ENCODE measurements around the gene TOMM7. TPM values are rescaled to one million over a fixed set of nuclear protein-coding genes. Genes with fewer than 3 reads are reported as not detected.

Gene TOMM7
- total and polyA plus RNA-seq, 10 of the 15 experiments (the other 5 are each of a cell fraction or from before 2014, with no cell fraction given) = 151 to 1,497 (median 322) TPM

DNA sequence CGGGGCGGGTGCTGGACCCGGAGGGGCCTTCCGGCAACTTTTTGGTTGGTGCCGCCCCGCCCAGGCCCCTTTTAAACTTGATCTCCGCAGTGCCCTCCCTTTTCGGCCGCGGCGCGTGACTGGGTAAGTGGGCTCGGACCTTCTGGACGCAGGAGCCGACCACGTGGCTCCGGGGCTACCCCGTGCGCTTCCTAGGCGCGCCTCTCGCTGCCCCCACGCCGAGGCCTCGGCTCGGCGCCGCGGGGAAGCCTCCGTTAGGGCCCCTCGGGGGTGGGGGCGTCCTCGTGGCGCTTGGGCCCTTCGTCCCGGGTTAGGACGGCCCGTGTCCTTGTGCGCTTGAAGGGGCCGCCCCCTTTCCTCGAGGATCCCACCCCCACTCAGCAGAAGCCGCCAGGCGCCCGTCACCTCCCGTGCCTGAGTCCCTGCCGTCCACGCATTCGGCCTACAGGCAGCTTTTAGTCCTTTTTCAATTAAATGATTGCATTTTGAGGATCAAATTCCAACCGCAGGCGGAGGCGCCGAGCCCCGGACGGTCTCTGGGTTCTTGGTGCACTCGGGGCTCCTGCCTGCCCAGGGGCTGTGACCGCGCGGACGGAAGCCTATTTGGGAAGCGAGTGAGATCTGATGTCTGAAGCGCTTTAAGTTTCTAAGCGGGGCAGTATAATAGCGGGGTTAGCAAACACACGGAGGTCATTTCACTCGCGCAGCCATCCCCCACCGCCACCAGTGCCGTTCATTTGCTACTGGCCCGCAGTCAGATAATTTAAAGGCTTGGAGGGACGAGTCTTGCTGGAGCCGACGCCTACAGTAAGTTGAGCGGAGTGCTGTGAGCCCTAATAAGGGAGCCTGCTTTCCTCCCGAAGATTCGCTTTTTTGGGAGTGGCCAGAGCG lies 31.8 kb upstream of the TOMM7 start (continued):
- TF ChIP-seq MEF2B (IDR thresholded peaks at IDR 0.05; ENCODE audit: partially characterized antibody, poor library complexity, severe bottlenecking) (peak; percentile 36), SUZ12 (IDR thresholded peaks at IDR 0.05; ENCODE audit: unreplicated experiment) (no peak), STAT1 (conservative IDR thresholded peaks at IDR 0.05) (peak; percentile 68; the same call in 1 of the 2 replicates), MAX (IDR thresholded peaks at IDR 0.05; ENCODE audit: low read depth, low read length) (peak; percentile 86; the same call in 1 of the 2 replicates), EED (IDR thresholded peaks at IDR 0.05; ENCODE audit: low read depth) (peak; percentile 36), BCL3 (IDR thresholded peaks at IDR 0.05; ENCODE audit: borderline replicate concordance, insufficient read depth, low read depth, low read length, poor library complexity, severe bottlenecking) (peak; percentile 58), POLR2AphosphoS5 (IDR thresholded peaks at IDR 0.05; ENCODE audit: low read length) (peak; percentile 75), RB1 (IDR thresholded peaks at IDR 0.05; ENCODE audit: borderline replicate concordance) (peak; percentile 77; the same call in 1 of the 2 replicates), SUPT20H (IDR thresholded peaks at IDR 0.05; ENCODE audit: borderline replicate concordance, control insufficient read depth, low read depth, low read length) (no peak), TCF12 (IDR thresholded peaks at IDR 0.05; ENCODE audit: low read depth, low read length) (peak; percentile 39; the same call in 1 of the 2 replicates), DPF2 (IDR thresholded peaks at IDR 0.05) (peak; percentile 81; the same call in 1 of the 2 replicates), YY1 (IDR thresholded peaks at IDR 0.05; ENCODE audit: low read depth, low read length) (peak; percentile 15; the same call in 1 of the 2 replicates), ZNF24 (IDR thresholded peaks at IDR 0.05) (no peak), HDAC2 (IDR thresholded peaks at IDR 0.05) (no peak), MXI1 (IDR thresholded peaks at IDR 0.05; ENCODE audit: low read depth, low read length) (peak; percentile 85), PML (IDR thresholded peaks at IDR 0.05; ENCODE audit: low read length) (peak; percentile 87), BCL11A (IDR thresholded peaks at IDR 0.05; ENCODE audit: low read depth, low read length) (0 out of 2 replicates have a peak, but pooled peaks have one; percentile 30), NFYB (IDR thresholded peaks at IDR 0.05; ENCODE audit: insufficient read depth, low read depth, low read length) (peak; percentile 12; the same call in 1 of the 2 replicates), CBX5 (IDR thresholded peaks at IDR 0.05; ENCODE audit: low read depth) (peak; percentile 79; the same call in 1 of the 2 replicates), MTA2 (IDR thresholded peaks at IDR 0.05; ENCODE audit: low read depth) (0 out of 2 replicates have a peak, but pooled peaks have one; percentile 10), MYC (IDR thresholded peaks at IDR 0.05; ENCODE audit: insufficient read depth, insufficient read length, insufficient replicate concordance, low read length, severe bottlenecking) (peak; percentile 100), ATF3 (IDR thresholded peaks at IDR 0.05; ENCODE audit: borderline replicate concordance, extremely low read depth, low read depth, low read length) (0 out of 2 replicates have a peak, but pooled peaks have one; percentile 22), WRNIP1 (IDR thresholded peaks at IDR 0.05; ENCODE audit: borderline replicate concordance, low read depth, low read length) (no peak), NR2C1 (IDR thresholded peaks at IDR 0.05) (no peak)
- TF ChIP-seq, protein P1, sequence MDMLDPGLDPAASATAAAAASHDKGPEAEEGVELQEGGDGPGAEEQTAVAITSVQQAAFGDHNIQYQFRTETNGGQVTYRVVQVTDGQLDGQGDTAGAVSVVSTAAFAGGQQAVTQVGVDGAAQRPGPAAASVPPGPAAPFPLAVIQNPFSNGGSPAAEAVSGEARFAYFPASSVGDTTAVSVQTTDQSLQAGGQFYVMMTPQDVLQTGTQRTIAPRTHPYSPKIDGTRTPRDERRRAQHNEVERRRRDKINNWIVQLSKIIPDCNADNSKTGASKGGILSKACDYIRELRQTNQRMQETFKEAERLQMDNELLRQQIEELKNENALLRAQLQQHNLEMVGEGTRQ (IDR thresholded peaks at IDR 0.05; ENCODE audit: borderline replicate concordance, low read depth, low read length) = peak; percentile 75
- TF ChIP-seq, protein P2, sequence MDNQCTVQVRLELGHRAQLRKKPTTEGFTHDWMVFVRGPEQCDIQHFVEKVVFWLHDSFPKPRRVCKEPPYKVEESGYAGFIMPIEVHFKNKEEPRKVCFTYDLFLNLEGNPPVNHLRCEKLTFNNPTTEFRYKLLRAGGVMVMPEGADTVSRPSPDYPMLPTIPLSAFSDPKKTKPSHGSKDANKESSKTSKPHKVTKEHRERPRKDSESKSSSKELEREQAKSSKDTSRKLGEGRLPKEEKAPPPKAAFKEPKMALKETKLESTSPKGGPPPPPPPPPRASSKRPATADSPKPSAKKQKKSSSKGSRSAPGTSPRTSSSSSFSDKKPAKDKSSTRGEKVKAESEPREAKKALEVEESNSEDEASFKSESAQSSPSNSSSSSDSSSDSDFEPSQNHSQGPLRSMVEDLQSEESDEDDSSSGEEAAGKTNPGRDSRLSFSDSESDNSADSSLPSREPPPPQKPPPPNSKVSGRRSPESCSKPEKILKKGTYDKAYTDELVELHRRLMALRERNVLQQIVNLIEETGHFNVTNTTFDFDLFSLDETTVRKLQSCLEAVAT (IDR thresholded peaks at IDR 0.05) = peak; percentile 83; the same call in 1 of the 2 replicates
